Stimulated activated CD4-positive, alpha-beta T cell treated with anti-CD3 and anti-CD28 coated beads, Interleukin-4, amount 100 ng/mL, for 48 hours (primary cell): ENCODE data around the gene UBQLN4.

Experiments used
- DNase-seq, 2 donors: peaks; one replicate each; pipeline ENCODE4 v3.0.0-alpha.2; 2020; ENCODE audit warnings: low read depth in 2 of 2

Gene UBQLN4

DNA sequence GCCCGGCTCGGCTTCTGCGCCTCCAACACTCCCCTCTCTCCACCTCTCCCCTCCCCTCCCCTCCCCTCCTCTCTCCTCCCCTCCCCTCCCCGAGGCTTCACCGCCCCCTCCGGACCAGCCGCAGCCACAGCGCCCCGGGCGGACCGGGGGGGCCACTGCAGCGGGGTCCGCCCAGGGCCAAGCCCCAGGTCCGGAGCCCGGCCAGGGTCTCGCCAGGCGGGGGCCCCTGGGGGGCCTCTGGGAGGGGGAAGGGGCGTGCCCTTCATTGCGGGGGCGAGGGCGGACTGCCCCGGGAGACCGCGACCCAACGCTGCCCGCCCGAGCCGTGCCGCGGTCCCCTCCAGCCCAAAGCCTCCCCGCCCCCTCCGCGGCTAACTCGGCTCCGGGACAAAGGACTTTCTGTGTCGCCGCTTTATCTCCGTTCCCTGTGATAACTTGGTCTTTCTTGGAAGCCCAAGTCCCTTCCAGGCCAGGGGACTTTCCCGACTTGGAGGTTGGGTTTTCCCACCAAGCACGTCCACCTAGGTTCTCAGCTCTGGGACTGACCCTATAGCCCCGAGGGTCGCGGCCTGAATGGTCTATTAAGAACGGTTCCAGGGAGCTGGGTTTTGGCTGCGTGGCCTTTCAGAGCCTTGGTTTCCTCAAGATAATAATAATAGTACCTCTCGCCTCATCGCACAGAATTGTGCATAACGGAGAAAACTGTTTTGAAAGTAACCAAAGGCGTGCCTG is at the start of gene UBQLN4:
TSS of gene UBQLN4 (minus strand) at position 31 of the 732 bp plus-strand sequence. CDS start 97 bp downstream, outside the sequence.
- DNase-seq = peak; percentile 78 to 88

DNA sequence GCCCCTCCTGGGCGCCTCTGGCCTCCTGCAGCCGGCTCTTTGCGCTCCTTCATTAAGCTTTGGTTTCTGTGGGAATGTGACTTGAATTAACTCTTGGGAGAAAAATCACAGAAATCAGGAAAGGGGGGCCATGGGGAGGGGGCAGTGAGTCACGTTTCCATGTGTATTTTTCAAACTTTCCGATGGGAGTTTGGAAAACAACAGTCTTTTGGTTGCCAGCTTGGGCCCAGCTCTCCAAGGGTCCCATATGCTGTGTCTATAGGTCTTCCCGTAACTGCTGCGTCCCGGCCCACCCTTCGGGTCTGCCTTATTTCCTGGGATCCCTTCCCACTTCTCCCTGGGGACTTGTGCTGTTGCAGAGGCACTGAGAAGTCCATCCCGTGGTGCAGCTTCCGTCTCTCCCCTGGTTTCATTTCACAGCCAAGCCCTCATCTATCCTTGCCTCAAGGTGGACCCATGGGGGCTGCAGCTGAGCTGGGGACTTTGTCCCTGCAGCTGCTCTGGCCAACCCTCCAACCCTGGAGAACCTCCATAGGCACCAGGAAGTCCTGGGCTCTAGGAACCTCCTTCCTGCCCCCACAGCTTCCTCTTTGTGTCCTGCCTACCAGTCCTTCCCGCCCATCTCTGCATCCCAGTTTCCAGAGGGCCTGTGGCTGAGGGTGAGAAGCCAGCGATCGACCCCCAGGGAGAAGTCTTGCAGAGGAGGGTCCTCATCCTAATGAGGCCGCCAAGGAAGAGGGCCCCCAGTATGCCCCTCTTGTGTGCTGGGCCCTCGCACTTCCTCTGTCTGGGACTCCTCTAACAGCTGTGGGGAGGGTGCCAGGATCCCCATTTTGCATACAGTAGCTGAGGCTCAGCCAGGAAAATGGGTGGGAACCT is 49.3 kb upstream of the UBQLN4 start:
- DNase-seq = no peak

- DNase-seq = no peak
These were observed 48.3 kb upstream of the UBQLN4 start for GRCh38 chr1:156101880-156102279.

DNA sequence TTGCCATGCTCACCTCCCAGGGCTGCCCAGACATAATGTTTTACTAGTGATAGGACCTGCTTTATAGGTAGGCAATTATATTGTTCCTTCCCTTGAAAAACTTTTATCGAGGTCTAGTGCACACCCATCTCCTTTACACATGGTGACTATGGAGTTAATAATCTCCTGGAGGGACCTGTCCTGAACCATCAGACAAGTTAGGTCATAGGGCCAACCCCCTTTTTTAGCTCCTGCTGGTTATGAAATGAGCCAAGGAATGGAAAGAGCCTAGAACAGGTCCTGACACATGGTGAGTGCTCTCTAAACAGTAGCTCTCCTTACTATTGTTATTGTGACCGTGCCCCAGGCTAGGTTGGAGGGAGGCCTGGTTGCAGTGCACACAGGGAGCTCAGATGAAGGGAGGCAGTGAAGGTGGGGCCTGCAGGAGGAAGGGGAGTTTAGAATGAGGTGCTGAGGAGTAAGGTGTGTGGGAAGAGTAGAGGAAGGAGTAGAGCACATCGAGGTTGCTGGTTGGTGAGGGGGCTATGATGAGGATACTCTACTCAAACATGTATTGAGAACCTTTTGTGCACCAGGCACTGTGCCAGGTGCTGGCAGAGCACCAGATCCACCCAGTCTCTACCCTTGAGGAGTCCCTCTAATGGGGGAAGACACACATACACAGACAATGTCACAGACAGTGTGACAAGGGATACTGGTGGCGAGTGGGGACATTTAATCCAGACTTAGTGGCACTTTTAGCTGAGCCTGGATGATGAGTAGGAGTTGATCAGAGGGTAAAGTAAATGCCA is 46.8 kb upstream of the UBQLN4 start:
- DNase-seq = no peak

- DNase-seq = no peak
These were observed 45.7 kb upstream of the UBQLN4 start for GRCh38 chr1:156099282-156099681.

DNA sequence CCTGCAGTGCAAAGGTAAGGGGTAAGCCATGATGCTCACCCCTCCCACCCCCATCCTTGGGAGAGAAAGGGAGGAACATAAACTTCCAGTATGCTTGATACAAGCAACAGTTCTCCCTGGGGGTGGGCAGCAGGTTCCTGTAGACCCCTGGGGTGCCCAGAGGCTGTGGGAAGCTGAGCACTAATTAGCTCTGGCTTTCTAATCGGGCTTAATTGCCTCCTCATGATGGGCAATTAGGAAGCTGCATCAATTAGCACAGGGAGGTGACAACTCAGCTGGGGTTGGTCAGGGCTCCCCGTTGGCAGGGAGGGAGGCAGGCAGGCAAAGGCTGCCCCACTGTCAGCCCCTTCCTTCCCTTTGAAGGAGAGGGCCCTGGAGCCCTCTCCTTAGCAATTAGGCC is 45.2 kb upstream of the UBQLN4 start:
- no peak for DNase-seq

- DNase-seq = peak in 1 of 2 donors; percentile 54
These were observed 44.0 kb upstream of the UBQLN4 start for GRCh38 chr1:156097499-156098178.

DNA sequence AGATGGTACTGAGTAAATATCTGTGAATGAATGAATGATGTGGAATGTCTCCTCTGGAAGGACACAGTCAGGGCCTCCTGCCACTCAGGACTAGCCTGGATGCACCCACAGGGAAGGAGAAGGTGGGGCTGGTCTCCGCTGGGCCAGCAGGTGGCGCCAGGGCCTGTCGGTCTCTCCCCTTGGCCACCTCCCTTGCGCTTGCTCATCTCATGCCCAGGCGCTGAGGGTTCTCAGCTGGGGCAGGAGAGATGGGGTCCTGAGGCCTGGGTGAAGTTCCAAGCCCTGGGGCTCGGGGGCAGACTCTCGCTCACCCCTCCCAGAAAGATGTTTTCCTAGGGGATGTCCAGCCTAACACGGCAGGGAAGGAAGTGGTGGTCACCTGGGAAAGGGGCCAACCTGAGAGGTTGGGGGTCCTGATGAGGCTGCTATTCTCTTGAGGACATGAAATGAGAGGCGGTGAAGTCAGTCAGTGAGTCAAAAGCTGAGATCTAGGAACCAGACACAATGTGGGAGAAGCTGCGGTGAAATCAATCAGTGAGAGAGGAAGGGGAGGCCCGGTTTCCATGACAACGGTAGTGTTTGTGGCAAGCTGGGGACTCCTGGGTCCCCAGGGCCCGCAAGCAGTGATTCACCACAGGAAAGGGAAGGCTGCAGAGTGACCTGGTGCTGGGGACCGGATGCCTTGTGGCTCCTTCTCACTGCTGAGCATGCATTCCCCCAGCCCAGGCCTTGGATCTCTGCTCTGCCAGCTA is 43.2 kb upstream of the UBQLN4 start:
- DNase-seq = peak; percentile 83 to 91

GRCh38 chr1:156095906-156096508 is 42.4 kb upstream of the UBQLN4 start:
- DNase-seq = no peak

- no peak for DNase-seq
These were observed 38.0 kb upstream of the UBQLN4 start for GRCh38 chr1:156091610-156092009.

- DNase-seq = peak; percentile 87 to 95
These were observed 37.2 kb upstream of the UBQLN4 start for GRCh38 chr1:156090840-156091188.

DNA sequence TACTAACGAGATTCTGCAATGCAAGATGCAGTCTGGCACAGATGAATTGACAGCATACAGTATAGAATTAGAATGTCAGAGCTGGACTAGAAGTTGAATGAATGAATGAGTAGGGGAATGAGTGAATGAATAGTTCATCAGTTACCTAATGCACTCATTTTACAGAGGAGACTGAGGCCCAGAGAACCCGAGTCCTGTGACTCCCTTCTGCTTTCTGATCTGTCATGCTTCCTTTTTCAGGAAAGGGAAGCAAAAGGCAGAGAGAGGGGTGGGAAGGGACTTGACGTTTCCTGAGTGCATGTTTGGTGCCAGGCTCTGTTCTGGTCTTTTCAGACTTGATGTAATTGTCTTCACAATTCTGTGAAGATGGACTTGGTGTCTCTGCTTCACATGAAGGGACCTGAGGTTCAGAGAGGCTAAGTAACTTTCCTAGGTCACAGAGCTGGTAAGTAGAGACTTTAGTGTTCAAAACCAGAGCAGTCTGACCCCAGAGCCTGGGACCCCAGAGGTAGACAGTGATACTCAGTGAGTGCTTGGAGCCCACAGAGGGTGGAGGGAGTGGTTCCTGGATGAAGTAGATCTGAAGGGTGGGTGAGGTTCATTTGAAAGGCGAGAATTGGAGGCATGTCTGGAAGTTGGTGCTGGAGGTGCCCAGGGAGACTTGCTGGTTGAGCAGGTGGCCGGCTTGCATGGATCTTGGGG is 36.7 kb upstream of the UBQLN4 start:
- no peak for DNase-seq

GRCh38 chr1:156089704-156090103 is 36.1 kb upstream of the UBQLN4 start:
- DNase-seq = no peak

DNA sequence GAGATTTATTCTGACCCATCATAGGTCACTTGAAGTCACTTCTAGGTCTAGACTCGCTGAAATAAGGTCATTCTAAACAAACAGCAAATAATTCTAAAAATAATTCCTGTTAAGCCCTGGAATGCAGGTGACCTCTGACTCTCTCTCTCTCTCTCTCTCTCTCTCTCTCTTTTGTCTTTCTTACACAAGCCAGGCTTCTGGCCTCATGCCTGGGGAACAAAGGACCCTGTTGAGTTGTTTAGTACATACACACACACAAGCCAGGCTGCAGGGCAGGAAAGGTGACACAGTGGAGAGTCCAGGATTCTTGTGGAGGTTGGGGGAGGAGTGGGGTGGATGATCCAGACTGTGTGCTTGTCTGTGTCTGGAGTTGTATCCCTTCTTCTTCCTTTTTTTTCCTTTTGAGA is 32.7 kb upstream of the UBQLN4 start:
- no peak for DNase-seq

DNA sequence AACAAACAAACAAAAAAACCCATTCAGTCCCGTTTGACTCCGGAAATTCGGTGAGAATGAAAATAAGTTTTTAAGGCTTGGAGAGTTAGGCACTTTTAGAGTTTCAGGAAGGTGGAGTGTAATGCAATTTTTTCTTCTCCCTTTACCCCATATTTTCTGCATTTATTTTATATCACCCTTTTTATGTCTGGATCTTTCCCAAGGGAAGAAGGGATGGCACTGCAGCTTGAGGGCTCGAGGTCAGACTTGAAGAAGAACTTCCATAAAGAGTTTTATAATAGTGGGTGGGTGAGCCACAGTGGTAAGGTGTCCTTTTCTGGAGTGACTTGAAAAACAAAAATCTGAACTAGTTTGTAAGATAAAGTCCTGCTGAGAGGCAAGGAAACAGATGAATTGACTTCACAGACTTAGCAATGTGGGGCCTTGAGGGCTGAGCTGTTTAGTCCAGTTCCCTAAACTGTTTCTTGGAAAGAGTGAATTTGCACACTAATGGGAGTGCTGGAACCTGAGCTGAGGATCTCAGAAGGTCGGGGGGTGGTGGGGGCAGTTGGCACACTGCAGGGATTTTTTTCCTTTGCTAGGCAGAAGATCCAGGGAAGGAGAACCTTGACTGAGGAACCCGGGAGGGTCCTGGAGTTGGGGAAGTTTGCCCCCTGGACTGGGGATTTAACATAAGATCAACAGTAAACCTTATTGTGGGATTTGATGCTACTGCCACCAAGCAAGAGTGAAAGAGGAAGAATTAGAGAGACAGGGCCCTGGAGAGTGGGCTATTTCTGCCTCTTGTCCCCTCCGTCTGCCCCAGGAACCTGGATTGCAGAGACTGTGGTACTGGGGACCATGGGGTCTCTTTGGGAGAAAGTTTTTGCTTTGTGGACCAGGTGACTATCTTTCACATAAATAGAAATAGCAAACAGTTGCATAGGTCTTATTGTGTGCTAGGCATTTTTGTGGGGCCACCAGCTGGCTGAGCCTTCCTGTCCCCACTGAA is 30.5 kb upstream of the UBQLN4 start:
- no peak for DNase-seq

DNA sequence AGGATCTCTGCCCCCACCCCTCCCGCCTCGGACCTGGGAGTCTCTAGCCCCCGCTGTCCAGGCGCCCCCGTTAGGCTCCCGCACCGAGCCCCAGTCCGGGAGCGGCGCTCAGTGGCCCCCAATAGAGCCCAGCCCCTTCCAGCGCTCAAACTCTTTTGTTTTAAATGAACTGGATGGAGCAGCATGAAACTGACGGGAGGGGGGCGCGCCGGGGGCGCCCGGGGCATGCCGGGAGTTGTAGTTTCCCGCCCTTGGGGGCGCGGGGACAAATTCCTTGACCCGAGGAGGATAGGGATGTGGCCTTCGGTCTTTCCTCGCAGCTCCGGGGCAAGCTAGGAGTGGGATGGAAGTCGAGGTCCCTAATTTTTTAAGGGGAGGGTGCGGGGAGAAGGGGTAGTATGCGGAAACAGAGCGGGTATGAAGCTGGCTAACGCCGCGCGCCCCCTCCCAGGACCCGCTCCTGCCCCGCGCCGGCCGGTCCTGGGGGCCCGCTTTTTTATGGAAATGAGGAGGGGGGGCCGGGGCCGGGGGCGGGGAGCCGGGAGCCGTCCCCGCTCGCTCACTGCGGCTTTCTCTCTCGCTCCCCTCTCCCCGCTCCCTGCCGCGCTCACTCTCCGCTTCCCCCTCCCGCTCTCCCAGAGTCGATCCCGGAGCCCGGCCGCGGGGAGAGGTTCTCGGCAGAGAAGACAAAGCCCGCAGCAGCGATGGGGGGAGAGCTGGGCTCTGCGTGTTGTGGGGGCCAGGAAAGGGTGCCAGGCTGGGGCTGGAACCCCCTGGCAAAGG is 28.9 kb upstream of the UBQLN4 start, which contains the start of gene MEX3A:
TSS of gene MEX3A (minus strand) at position 157 of the 783 bp plus-strand sequence. CDS start 467 bp downstream, outside the sequence.
- peak in 1 of 2 donors; percentile 44 for DNase-seq

DNA sequence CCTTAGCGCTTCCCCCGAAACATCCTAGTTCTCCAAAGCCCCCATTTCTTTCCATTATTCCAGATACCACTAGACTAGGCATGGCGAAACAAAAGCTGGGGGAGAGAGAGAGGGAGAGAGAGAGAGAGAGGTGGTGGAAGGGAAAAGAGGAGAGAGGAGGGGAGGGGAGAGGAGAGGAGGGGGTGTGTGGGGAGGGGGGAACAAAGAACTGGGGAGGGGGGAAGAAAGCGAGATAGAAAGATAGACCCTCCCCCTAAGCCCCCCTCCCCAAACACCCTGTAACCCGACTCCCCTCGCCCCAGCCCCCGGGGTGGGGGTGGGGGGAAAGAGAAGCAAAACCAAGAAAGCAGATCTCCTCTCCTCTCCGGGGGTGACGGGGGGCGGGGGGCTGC is 28.3 kb upstream of the UBQLN4 start:
- no peak for DNase-seq
